ENCODE results near the gene ATP1B3. TPM values are rescaled to one million over a fixed set of nuclear protein-coding genes. Genes with fewer than 3 reads are reported as not detected.

The ATP1B3 gene
- 80.7 and 97.2 TPM in 2 replicates for total RNA-seq

DNA sequence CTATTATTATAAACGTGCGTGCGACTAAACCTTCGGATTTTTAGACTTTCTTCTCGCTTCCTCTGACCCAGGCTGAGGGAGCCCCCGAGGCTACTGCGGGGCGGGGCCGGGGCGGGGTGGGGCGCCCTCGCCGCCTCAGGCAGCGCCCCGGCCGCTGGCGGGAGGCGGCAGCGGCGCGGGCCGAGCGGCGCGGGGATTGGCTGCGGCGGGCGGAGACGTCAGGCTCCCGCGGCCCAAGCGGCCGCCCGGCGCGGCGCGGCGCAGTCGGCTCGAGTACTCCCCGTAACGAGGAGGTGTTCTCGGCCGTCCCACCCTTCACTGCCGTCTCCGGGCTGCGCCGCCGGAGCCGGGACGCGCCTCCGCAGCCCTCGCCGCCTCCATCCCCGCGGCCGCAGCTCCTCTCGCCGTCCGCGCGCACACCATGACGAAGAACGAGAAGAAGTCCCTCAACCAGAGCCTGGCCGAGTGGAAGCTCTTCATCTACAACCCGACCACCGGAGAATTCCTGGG is at the start of gene ATP1B3:
ATP1B3 (plus strand) TSS at position 263 of the 510 bp plus-strand sequence; CDS start at position 422, 159 bp downstream.
- peak; percentile 50 to 85 for DNase-seq (ENCODE audit: low read depth in 2 of 2)

DNA sequence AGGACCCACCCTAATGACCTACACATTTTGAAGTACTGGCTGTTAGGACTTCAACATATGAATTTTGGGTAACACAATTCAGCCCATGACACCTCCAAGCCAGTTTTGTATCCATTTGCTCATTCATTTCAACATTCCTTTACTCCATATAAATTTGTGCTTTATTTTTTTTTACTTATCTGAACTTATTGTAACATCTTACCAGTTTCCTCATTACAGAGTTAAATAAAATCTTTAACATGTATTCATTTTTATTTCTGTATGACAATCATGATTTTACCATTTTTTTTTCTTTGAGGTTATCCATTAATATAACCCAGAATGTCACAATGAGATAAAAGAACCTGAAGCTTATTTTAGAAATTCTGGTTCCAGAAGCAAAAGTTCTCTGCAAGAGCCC is 48.0 kb upstream of the ATP1B3 start:
- no peak for DNase-seq (ENCODE audit: low read depth in 2 of 2)

DNA sequence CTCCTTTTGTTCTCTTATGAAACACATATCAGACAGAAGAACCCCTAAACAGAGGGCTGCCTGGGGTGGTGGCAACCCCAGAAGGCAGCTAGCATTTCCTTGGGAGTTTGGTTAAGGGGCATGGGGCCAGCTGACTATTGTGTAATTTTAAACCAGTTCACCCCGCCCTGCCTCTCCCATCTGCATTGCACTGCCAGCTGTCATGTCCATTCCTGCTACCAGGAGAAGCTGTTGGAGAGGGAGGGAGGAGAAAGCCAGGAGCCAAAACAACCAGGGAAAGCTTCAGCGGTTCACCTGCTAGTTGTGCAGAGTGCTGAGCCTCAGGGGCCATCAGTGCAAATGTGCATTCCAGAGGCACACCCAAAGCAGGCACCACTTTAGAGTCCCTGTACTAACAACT is 47.6 kb upstream of the ATP1B3 start:
- no peak for DNase-seq (ENCODE audit: low read depth in 2 of 2)

DNA sequence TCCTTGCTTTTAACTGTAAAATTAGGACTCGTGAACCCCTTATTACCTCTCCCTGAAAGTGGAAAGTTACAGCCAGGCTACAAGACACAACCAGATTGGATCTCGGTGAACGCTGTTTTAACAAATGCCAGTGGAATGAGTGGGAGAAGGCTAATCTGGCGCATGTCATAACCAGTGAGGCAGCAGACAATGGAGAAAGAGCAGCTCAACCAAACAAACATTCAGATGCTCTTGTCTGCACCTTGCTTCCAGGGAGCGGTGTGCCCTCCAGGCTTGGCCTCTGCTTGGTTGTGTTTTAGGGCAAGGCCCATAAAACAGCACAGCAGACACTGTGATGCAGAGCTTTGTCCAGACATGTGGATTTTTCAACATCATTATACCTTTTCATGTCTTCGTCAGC is 45.9 kb upstream of the ATP1B3 start:
- DNase-seq (ENCODE audit: low read depth in 2 of 2) = no peak

DNA sequence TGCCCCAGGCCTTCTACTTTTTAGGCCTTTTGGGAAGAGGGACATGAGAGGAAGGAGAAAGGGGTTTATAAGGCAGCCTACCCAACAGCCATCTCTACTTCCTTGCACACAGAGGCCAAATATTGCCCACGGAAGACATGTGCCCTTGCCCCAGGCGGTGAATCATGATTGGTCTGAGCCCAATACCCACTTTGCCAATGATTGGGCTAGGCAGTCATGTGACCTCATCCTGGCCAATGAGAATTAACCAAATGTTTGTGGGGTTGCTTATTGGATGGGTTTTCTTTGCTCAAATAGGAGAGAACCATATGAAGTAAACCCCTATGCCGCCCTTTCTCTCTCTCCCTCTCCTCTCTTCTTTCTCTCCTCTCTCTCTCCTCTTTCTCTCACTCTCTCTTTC is 42.2 kb upstream of the ATP1B3 start:
- no peak for DNase-seq (ENCODE audit: low read depth in 2 of 2)

DNA sequence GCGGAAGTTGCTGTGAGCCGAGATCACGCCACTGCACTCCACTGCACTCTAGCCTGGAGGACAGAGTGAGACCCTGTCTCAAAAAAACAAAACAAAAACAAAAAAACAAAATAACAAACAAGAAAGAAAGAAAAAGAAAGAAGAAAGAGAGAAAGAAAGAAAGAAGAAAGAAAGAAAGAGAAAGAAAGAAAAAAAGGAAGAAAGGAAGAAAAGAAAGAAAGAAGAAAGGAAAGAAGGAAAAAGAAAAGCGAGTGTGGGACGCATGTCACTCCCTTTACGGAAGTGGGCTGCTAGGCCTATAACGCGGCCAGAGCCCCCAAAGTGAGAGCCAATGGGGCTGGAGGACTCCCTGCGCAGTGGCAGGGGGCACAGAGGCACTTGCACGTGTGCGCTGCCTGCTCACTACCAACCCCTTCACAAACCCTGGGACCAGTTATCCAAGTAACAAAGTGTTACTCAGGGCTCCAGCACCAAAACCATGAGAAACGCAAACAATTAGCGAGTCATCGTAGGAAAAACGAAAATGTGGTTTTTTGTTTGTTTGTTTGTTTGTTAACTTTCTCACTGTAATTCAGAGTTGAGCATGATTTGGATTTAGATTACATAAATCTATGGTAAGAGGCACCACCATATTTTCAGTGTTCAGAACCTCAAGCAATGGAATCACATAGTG is 40.8 kb upstream of the ATP1B3 start:
- DNase-seq (ENCODE audit: low read depth in 2 of 2) = no peak

DNA sequence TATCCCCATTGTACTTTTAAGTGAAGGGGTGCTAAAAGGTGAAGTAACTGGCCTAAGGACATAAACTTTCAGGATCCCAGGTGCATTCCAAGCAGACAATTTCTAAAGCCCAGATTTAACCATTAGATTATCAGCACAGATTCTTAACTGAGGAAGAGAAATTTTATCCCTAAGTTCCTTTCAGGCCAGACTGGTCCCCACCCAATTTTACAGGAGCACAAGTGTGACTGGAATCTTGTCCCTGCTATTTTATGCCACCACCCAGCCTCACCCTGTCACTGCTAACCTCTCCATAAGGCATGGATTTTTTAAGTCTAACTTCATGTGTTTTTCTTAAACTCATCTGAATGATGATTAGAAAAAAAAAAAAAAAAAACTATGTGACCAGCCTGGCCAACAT is 37.1 kb upstream of the ATP1B3 start:
- no peak for DNase-seq (ENCODE audit: low read depth in 2 of 2)

DNA sequence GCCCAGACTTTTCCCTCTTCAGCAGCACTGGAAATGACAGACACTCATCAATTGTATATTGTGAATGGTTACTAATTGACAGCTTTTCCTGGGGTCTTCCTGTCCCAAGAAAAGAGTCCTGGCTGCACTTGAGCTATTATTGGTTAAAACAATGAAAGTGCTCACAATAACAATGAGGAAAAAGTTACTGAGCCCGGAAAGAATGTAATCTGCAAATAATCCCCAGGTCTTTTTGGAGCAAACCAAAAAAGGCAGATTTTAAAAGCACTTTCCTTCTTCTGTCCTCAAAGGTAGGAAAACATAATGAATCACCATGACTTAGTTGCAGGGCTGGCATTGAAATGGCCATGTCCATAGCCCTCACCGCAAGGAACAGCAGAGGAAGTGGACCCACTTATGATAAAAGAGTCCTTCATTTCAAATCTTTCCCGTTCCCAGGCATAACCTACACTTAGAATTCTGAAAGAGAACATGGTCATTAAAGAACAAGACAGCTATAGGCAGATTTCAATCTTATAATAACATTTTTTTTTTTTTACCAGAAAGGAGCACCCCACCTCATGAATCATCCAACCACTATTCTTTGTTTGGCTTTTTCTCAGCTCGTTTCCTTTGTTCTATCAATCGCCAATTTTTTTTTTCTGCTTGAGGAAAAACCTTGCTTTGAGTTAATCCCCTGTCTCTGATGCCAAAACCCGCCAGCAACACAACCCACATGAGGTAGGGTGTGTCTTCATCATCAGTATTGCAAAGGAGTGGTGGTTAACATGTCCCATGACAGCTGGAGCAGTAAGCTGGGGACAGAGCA is 35.5 kb upstream of the ATP1B3 start:
- peak; percentile 37 to 86 for DNase-seq (ENCODE audit: low read depth in 2 of 2)

DNA sequence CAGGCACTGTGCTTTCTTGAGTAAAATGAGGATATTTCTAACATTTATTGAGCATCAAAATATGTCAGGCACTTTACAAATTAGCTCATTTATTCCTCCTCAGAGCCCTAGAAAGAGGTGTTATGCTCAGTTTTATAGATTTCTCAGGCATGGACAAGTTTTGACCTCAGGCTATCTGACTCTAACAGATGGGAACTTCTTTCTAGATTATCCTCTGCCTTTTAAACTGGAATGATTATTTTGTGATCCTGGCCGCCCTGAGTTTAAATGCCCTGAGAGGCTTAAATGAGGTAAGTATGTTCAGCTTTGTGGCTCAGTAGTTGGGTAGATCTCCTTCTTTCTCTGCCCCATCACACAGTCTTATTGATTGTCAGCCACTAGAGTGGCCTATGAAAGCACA is 32.3 kb upstream of the ATP1B3 start:
- DNase-seq (ENCODE audit: low read depth in 2 of 2) = no peak

DNA sequence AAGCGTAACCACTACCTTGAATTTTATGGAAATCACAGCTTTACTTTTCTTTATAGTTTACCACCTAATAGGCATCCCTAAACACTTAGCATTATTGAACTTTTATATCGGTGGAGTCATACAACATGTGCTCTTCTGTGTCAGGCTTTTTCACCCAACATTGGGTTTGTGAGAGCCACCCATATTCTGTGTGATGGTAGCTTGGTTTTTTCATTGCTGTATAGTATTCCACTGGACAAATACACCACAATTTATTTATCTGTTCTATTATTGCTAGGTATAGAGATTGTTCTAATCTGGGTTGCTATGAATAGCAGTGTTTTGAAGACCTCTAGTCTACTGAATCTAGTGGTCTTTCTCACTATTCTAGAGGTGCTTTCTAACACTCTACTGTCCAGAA is 31.6 kb upstream of the ATP1B3 start:
- DNase-seq (ENCODE audit: low read depth in 2 of 2) = no peak

DNA sequence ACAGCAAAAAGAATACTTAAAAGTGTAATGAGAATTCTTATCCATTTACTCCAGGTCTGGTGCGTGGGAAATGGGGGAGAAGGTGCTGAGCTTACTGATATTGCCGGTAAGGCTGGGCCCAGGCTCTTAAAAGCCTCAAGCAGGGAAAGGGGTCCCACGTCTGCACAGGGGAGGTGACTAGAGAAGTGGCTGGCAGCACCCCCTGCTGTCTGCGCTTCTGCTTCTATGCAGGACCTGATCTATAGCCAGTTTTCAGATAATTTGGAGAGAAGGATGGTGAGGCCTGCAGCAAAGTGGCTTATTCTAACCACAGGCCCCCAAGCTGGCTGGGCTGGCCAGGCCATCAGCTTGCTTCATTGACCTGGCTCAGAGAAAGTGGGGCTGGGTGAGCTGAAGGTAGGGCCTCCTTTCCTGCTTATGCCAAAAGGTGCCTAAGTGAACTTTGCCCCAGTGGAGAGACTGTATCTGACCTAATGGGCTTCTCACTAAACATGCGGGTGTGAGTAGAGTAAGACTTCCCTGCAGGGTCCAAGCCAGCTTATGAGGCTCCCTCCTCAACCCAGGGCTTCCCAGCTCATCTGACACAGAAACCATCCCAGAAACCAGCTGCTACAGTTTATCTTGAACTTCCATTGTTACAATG is 30.9 kb upstream of the ATP1B3 start:
- DNase-seq (ENCODE audit: low read depth in 2 of 2) = no peak

DNA sequence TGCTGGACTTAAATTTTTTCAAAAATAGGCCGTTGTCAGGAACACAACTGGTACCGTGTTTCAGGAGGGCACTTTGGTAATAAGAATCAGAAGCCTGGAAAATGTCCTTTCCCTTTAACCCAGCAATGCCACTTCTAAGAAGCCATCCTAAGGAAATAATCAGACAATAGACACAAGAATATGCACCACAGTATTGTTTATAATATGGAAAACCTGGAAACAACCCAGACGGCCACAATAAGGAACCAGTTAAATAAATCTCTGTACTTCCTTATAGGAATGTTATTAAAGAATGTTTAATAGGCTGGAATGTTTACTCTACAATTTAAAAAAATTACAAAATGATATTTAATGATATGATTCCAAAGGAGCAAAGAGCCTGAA is 30.4 kb upstream of the ATP1B3 start:
- DNase-seq (ENCODE audit: low read depth in 2 of 2) = peak in 1 of 2 donors; percentile 14

DNA sequence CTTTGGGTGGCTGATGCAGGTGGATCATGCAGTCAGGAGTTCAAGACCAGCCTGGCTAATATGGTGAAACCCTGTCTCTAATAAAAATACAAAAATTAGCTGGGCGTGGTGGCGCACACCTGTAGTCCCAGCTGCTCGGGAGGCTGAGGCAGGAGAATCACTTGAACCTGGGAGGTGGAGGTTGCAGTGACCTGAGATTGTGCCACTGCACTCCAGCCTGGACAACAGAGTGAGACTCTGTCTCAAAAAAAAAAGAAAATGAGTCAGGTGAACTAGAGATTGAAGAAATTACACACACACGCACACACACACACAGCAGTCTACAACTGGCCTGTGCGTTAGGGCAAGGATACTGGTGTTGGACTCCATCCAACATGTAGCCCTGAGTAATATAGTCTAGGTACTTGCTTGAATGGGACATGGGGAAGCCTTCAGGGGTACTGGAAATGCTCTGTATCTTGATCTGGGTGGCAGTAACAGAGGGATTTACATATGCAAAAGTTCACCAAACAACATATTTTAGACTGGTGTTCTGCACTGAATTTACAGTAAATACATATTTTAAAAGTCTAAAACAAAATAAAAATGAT is 28.2 kb upstream of the ATP1B3 start:
- DNase-seq (ENCODE audit: low read depth in 2 of 2) = peak in 1 of 2 donors; percentile 32

DNA sequence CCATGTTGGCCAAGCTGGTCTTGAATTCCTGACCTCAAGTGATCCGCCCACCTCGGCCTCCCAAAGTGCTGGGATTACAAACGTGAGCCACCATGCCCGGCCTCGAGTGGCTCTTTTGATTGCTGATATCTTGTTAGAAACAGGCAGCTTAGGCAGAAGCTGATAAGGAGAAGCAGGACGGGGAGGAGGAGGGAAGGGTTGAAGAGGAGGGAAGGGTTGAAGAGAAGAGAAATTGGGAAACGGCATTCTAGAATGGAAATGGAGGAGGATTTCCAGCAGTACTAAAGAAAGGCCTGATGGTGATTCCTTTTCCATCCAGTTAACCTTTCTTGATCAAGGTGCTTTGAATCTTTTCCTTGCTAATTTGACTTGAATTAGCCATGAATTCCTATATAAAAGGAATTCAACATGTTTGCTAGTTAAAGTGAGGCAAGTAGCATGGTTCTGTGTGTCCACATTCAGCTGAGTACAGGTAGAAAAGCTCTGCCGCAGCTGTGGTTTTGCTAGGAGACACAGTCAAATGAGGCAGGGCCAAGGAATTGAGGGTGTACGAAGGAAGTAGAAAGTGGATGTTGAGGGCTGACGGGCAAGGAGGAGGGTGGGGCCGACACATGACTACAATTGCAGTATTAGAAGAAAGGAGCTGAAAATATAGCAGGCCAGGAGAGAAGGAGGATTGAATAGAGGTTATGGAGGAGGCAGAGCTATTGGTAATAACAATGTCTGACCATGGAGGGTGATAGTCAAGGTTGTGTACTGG is 27.2 kb upstream of the ATP1B3 start:
- DNase-seq (ENCODE audit: low read depth in 2 of 2) = no peak

DNA sequence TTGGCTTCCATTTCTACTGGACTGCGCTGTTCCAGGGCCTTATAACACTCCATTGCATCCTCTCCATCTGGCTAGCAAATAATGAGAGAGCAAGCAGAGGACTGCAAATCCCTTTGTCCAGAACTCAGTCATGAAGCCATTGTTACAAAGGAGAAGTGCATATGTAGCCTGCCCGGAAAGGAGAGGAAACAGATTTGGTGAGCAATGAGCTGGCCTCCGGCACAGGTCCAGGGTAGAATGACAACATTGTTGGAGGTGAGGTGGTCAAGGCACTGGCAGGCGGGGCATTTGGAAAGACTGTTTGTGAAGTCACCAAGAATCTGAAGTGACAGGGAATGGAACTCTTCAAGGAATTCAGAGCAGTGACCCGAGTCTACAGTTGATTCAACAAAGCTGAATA is 25.0 kb upstream of the ATP1B3 start:
- DNase-seq (ENCODE audit: low read depth in 2 of 2) = peak; percentile 85 to 93

DNA sequence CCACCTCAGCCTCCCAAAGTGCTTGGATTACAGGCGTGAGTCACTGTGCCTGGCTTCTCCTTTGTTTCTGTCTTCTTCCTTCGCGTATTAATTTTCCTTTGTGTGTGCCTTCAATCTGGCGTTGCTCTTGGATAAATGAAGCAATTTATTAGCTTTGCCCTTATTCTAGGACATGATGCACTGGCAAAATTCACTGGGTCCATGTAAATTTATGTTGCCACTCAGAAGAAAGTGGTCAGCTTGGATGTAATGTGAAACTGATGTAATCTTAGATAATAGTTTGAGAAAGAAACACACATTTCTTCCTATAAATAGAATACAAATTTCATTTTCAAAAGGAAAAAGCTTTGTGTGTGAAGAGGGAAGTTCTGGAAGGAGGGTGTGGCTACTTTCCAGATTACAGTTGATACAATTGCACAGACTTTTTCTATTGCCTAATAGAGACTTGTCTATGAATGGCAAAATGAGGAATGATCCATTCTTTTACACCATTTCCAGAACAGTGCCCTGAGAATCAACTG is 23.3 kb upstream of the ATP1B3 start:
- DNase-seq (ENCODE audit: low read depth in 2 of 2) = no peak

DNA sequence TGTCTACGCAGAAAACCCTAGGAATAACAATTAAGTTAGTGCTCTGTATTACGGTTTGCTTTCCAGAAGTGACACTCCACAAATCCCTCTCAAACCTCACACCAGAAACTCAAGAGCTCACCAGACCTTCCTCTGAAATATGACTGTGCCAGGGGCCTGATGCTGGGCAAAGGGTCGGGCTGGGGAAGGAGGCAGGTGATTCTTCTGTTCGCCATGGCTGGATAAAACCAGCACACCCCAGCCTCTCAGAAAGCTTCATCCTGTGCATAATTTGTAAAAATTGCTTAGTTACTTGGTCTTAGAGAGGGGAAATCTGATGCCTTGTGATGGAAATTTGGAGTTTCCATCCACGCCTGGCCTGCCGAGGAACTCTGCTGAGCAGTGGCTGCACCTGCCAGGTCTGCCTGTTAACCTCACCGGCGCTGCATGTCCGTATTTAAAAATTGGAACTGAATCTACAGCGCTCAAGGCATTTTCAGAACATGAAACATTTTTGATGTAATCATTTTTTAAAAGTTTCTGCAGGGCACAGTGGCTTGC is 22.7 kb upstream of the ATP1B3 start:
- no peak for DNase-seq (ENCODE audit: low read depth in 2 of 2)

DNA sequence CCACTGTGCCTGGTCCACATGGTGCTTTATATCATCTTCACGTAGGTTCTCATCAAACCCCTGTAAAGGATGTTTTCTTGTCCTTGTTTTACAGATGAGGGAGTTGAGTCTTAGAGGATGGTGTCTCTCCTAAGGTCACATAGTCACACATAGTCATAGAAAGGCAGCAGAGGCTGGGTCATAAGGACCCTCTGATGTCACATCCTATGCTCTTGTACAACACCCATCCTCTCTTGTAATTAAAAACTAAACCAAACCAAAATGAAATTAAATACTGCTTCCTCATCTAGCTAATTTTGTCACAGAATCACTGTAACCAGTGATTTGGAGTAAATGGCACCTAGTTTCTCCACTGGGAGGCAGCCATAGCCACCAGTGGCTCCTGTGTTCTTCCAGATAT is 21.8 kb upstream of the ATP1B3 start:
- no peak for DNase-seq (ENCODE audit: low read depth in 2 of 2)

DNA sequence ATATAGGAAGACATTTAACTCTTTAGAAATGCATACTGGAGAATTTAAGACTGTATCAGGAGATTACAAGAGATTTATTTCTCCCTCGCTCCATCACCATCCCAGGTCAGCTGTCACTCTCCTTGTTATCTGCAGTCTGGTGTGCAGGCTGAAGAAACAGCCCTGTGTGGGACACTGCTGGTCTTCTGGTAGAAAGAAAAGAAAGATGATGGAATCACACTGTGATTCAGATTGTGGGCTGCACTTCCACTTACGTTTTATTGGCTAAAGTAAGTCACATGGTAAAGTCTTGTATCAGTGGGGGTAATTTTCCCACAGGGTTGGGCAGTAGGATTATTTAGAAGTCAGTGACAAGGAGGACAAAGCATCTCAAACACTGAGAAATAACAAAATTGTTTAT is 18.1 kb upstream of the ATP1B3 start:
- no peak for DNase-seq (ENCODE audit: low read depth in 2 of 2)

DNA sequence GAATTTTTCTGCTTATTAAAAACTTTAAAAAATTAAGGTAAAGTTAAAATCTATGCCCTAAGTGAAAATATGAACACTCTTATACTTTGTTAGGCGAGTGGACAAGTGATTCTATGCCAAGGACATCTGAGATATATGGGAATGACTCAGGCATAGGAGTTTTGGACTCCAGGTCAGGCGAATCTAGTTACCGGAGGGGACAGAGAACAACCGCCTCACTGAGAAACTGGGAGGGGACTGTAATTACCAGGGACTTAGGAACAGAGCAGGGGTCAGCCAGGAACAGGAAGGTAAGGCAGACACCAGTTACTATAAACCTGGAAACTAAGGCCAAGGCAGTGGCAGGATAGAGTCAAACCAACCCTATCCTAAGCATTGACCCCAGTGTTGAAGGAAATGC is 16.8 kb upstream of the ATP1B3 start:
- DNase-seq (ENCODE audit: low read depth in 2 of 2) = no peak

Measured in dermis microvascular lymphatic vessel endothelial cell (primary cell).